HCT116 (cell line): ENCODE measurements around the gene MICAL3. TPM values are rescaled to one million over a fixed set of nuclear protein-coding genes. Genes with fewer than 3 reads are reported as not detected.
"Not testable (repeated sequence)": the region's sequence is repeated elsewhere in the genome, so short reads cannot be mapped to it uniquely, and the experiment has no call there.

Experiments used
- ATAC-seq: fragments of 200-7000 bp; cut with Tn5 transposase; 2 replicates; pipeline ENCODE4 v1.9.1; 2020; ENCODE audit warnings: mild to moderate bottlenecking, moderate library complexity
- BruUV-seq: library from RNA; stranded (reverse); fragments of 400-500 nt; replicated peaks from 2 replicates; lab custom pipeline; 2021; lab: Mats Ljungman, UMichigan
- CTCF ChIA-PET: fragments of 300-600 bp; sonication (Branson Sonifier 250); formaldehyde crosslinking; loops from one replicate; lab custom pipeline; 2021; ENCODE audit warnings: antibody characterized with exemption; lab: Charles Lee
- POLR2A ChIA-PET: fragments of 300-600, 350-600 bp; sonication (Branson Sonifier 250); formaldehyde crosslinking; loops from one replicate; lab custom pipeline; 2021; ENCODE audit warnings: antibody characterized with exemption; lab: Charles Lee
- RAD21 ChIA-PET, 2 experiments: fragments of 300-600 bp; sonication (Branson Sonifier 250); formaldehyde crosslinking; loops; one replicate each; lab custom pipeline; 2023; ENCODE audit warnings: low total read pairs in 2 of 2; ENCODE audit not compliant: uncharacterized antibody in 2 of 2, unreplicated experiment in 2 of 2, low non-redundant PET in 1 of 2; lab: Charles Lee
- DNase-seq: peaks from one replicate; pipeline ENCODE4 v3.0.0-alpha.2; 2010; ENCODE audit warnings: low read depth, low spot score
- H2AFZ ChIP-seq: fragments of 200-600 bp; shearing (Covaris generic), sonication (generic); 2 replicates; pipeline ENCODE4 v1.6.1; 2017; ENCODE audit warnings: low read depth, mixed run types, mixed read lengths, antibody characterized with exemption, low read length; ENCODE audit not compliant: poor library complexity, severe bottlenecking
- H3K27ac ChIP-seq: 2 replicates; pipeline ENCODE4 v1.5.1; 2012; ENCODE audit warnings: low read depth, low read length
- H3K27me3 ChIP-seq: fragments of 200-600 bp; sonication (generic); 2 replicates; pipeline ENCODE4 v1.6.1; 2016; ENCODE audit warnings: mixed run types, low read length, mixed read lengths; ENCODE audit not compliant: insufficient read depth
- H3K36me3 ChIP-seq, 2 experiments: fragments of 200-500 bp in 1 of 2; fragments of 200-600 bp in 1 of 2; sonication (Bioruptor generic) in 1 of 2; sonication (generic) in 1 of 2; 2 replicates each; pipeline versions ENCODE4 v1.5.1 to v1.6.1; 2014 to 2016; ENCODE audit warnings: low read length in 2 of 2, inconsistent platforms in 1 of 2, mixed read lengths in 1 of 2, mixed run types in 1 of 2; ENCODE audit not compliant: insufficient read depth in 2 of 2, control insufficient read depth in 1 of 2
- H3K4me1 ChIP-seq, 2 experiments: fragments of 200-600 bp in 1 of 2; sonication (generic) in 1 of 2; 2 replicates each; pipeline versions ENCODE4 v1.5.1 to v1.6.1; 2012 to 2017; ENCODE audit warnings: low read length in 2 of 2, inconsistent platforms in 1 of 2, mild to moderate bottlenecking in 1 of 2, mixed read lengths in 1 of 2, mixed run types in 1 of 2, moderate library complexity in 1 of 2; ENCODE audit not compliant: insufficient read depth in 2 of 2, control insufficient read depth in 1 of 2
- H3K4me2 ChIP-seq: fragments of 200-600 bp; sonication (generic); 2 replicates; pipeline ENCODE4 v1.6.1; 2017; ENCODE audit warnings: mixed run types, low read length, mixed read lengths
- H3K4me3 ChIP-seq, 2 experiments: fragments of 200-600 bp in 1 of 2; sonication (generic) in 1 of 2; replicated peaks in 1 of 2; 2 replicates each; pipeline ENCODE4 v1.5.1; 2011 to 2016; ENCODE audit warnings: low read length in 2 of 2, control low read depth in 1 of 2, low read depth in 1 of 2, mild to moderate bottlenecking in 1 of 2, mixed read lengths in 1 of 2, mixed run types in 1 of 2
- H3K79me2 ChIP-seq: fragments of 200-600 bp; sonication (generic); 2 replicates; pipeline ENCODE4 v1.6.1; 2017; ENCODE audit warnings: mild to moderate bottlenecking, mixed run types, low read length, moderate library complexity, mixed read lengths; ENCODE audit not compliant: insufficient read depth
- H3K9ac ChIP-seq: fragments of 200-600 bp; sonication (generic); 2 replicates; pipeline ENCODE4 v1.6.1; 2016; ENCODE audit warnings: low read length, mixed read lengths
- H3K9me2 ChIP-seq: fragments of 200-600 bp; sonication (generic), shearing (Covaris generic); 2 replicates; pipeline ENCODE4 v1.6.1; 2017; ENCODE audit warnings: mixed run types, mild to moderate bottlenecking, moderate library complexity; ENCODE audit not compliant: insufficient read depth
- H3K9me3 ChIP-seq, 2 experiments: fragments of 200-500 bp in 1 of 2; fragments of 200-600 bp in 1 of 2; sonication (Bioruptor generic) in 1 of 2; sonication (generic) in 1 of 2; 2 replicates each; pipeline ENCODE4 v1.6.1; 2014 to 2017; ENCODE audit warnings: low read length in 2 of 2, mixed read lengths in 2 of 2, inconsistent platforms in 1 of 2, low read depth in 1 of 2, mild to moderate bottlenecking in 1 of 2, mixed run types in 1 of 2, moderate library complexity in 1 of 2; ENCODE audit not compliant: control insufficient read depth in 1 of 2, insufficient read depth in 1 of 2
- H4K20me1 ChIP-seq: fragments of 200-600 bp; sonication (generic), shearing (Covaris generic); 2 replicates; pipeline ENCODE4 v1.6.1; 2017; ENCODE audit warnings: mixed run types, mild to moderate bottlenecking, moderate library complexity; ENCODE audit not compliant: insufficient read depth
- ATF3 ChIP-seq: IDR thresholded peaks from 2 replicates; pipeline ENCODE4 v1.6.1; 2012
- CBX3 ChIP-seq: IDR thresholded peaks from 2 replicates; pipeline ENCODE4 v1.6.1; 2012; ENCODE audit warnings: low read depth
- CEBPB ChIP-seq: IDR thresholded peaks from 2 replicates; pipeline ENCODE4 v1.6.1; 2012; ENCODE audit warnings: low read depth
- CTCF ChIP-seq, 3 experiments: fragments of 200-600 bp in 1 of 3; sonication (generic) in 1 of 3; IDR thresholded peaks in 2 of 3; conservative IDR thresholded peaks in 1 of 3; 2 replicates each; pipeline ENCODE4 v1.5.1; 2012 to 2017; ENCODE audit warnings: low read depth in 2 of 3, low read length in 2 of 3, antibody characterized with exemption in 1 of 3, borderline replicate concordance in 1 of 3, control low read depth in 1 of 3, mild to moderate bottlenecking in 1 of 3, mixed read lengths in 1 of 3, mixed run types in 1 of 3, moderate library complexity in 1 of 3; ENCODE audit not compliant: insufficient read depth in 1 of 3
- EGR1 ChIP-seq: IDR thresholded peaks from 2 replicates; pipeline ENCODE4 v1.6.1; 2012; ENCODE audit warnings: low read depth
- ELF1 ChIP-seq: IDR thresholded peaks from 2 replicates; pipeline ENCODE4 v1.6.1; 2012; ENCODE audit warnings: low read depth, borderline replicate concordance
- FOSL1 ChIP-seq: IDR thresholded peaks from 2 replicates; pipeline ENCODE4 v1.6.1; 2012; ENCODE audit warnings: low read depth
- JUND ChIP-seq: IDR thresholded peaks from 2 replicates; pipeline ENCODE4 v1.6.1; 2012
- MAX ChIP-seq: IDR thresholded peaks from 2 replicates; pipeline ENCODE4 v1.6.1; 2012
- POLR2A ChIP-seq: IDR thresholded peaks from 2 replicates; pipeline ENCODE4 v1.7.0; 2011; ENCODE audit warnings: borderline replicate concordance; ENCODE audit not compliant: insufficient read depth, insufficient read length; ENCODE audit errors: extremely low read depth
- POLR2AphosphoS5 ChIP-seq: IDR thresholded peaks from 2 replicates; pipeline ENCODE4 v1.6.1; 2011; ENCODE audit warnings: mild to moderate bottlenecking, low read depth, low read length, moderate library complexity
- RAD21 ChIP-seq: IDR thresholded peaks from 2 replicates; pipeline ENCODE4 v1.6.1; 2012; ENCODE audit warnings: low read depth, mild to moderate bottlenecking
- SIN3A ChIP-seq: IDR thresholded peaks from 2 replicates; pipeline ENCODE4 v1.6.1; 2012; ENCODE audit warnings: low read depth
- SP1 ChIP-seq: IDR thresholded peaks from 2 replicates; pipeline ENCODE4 v1.6.1; 2012; ENCODE audit warnings: low read depth
- SRF ChIP-seq: IDR thresholded peaks from 2 replicates; pipeline ENCODE4 v1.6.1; 2012; ENCODE audit warnings: low read depth
- TCF7L2 ChIP-seq: IDR thresholded peaks from 2 replicates; pipeline ENCODE4 v1.7.0; 2011; ENCODE audit warnings: borderline replicate concordance, inconsistent platforms; ENCODE audit not compliant: insufficient read depth, insufficient read length; ENCODE audit errors: extremely low read depth
- YY1 ChIP-seq: IDR thresholded peaks from 2 replicates; pipeline ENCODE4 v1.6.1; 2011; ENCODE audit warnings: low read length, low read depth, moderate library complexity, mild to moderate bottlenecking; ENCODE audit not compliant: insufficient replicate concordance; ENCODE audit errors: extremely low read depth
- ZBTB33 ChIP-seq: IDR thresholded peaks from 2 replicates; pipeline ENCODE4 v1.6.1; 2011; ENCODE audit warnings: mild to moderate bottlenecking, low read length, moderate library complexity; ENCODE audit not compliant: insufficient replicate concordance; ENCODE audit errors: extremely low read depth
- ZFX ChIP-seq: fragments of 450-650 bp; IDR thresholded peaks from 2 replicates; pipeline ENCODE4 v1.6.1; 2017
- ZNF274 ChIP-seq: fragments of 200-500 bp; sonication (Bioruptor generic); IDR thresholded peaks from 2 replicates; pipeline ENCODE4 v1.6.1; 2014; ENCODE audit warnings: mild to moderate bottlenecking, low read depth, low read length, inconsistent platforms
- intact Hi-C: fragments of 100-400 bp; cut with micrococcal nuclease; formaldehyde crosslinking; loops from 2 replicates; pipeline ENCODE4 v1.10.0; 2022
- total RNA-seq: library from RNA; stranded (reverse); gene quantifications from one replicate; pipeline ENCODE4 v1.2.1, GENCODE V29; 2021; ENCODE audit not compliant: unreplicated experiment

Gene MICAL3
- total RNA-seq, 1 experiment from 2014 or later = 30.8 TPM

- H3K9ac ChIP-seq = no peak overlapping the region
- H3K27ac ChIP-seq = no peak overlapping the region
- no peak overlapping the region for H2AFZ ChIP-seq
- H3K9me3 ChIP-seq = no peaks in the 10 kb centered on the region
- H3K9me2 ChIP-seq = no peaks in the 10 kb centered on the region
- peaks cover 8 to 32% of the 10 kb centered on the region in 2 experiments for H3K4me1 ChIP-seq
- CTCF ChIA-PET = no interaction called here
- BruUV-seq = TSS peak; percentile 21
- H3K27me3 ChIP-seq = no peaks in the 10 kb centered on the region
- no peak for TF ChIP-seq RAD21
- TF ChIP-seq TCF7L2 = no peak
- TF ChIP-seq SIN3A = no peak
- no peak for TF ChIP-seq CTCF (IDR thresholded peaks at IDR 0.05 in 2 of 3, conservative IDR thresholded peaks at IDR 0.05 in 1 of 3; ENCODE audit: borderline replicate concordance in 1 of 3, insufficient read depth in 1 of 3, low read depth in 2 of 3, low read length in 2 of 3)
- TF ChIP-seq POLR2A = no peak
- no peak for TF ChIP-seq ATF3
- TF ChIP-seq SP1 = no peak
- no peak for TF ChIP-seq ZNF274
- TF ChIP-seq YY1 = no peak
- TF ChIP-seq SRF = no peak
- no peak for TF ChIP-seq FOSL1
- no peak for TF ChIP-seq CBX3
- TF ChIP-seq ZFX = no peak
- TF ChIP-seq ZBTB33 = no peak
- TF ChIP-seq CEBPB = no peak
- no peak for TF ChIP-seq POLR2AphosphoS5
- TF ChIP-seq JUND = no peak
- no peak for TF ChIP-seq EGR1
- TF ChIP-seq ELF1 = no peak
- no peak for TF ChIP-seq MAX
- no peak for ATAC-seq
- H3K4me3 ChIP-seq = no peak overlapping the region
- H4K20me1 ChIP-seq = no peaks in the 10 kb centered on the region
- RAD21 ChIA-PET = no interaction called here
- no peak for DNase-seq
- H3K4me2 ChIP-seq = peak overlapping the region; percentile 37; the same call in 1 of the 2 replicates
- no peaks in the 10 kb centered on the region for H3K36me3 ChIP-seq
- H3K79me2 ChIP-seq = no peaks in the 10 kb centered on the region
- intact Hi-C loops = no loop called here
- POLR2A ChIA-PET = no interaction called here
Observed at GRCh38 chr22:18021431-18021830, 2.9 kb downstream of the MICAL3 start.

- H3K9me2 ChIP-seq, intact Hi-C loops, H3K9ac ChIP-seq, H3K4me3 ChIP-seq, RAD21 ChIA-PET, CTCF ChIA-PET, H3K27me3 ChIP-seq, ATAC-seq, BruUV-seq, H3K27ac ChIP-seq, DNase-seq, POLR2A ChIA-PET, H3K79me2 ChIP-seq, H2AFZ ChIP-seq, H3K36me3 ChIP-seq, H3K9me3 ChIP-seq, H4K20me1 ChIP-seq: not testable (repeated sequence)
- Histone ChIP-seq H3K4me2 (peak overlapping the region; percentile 37), H3K4me1 (peaks cover 8 to 32% of the 10 kb centered on the region in 2 experiments)
Observed at GRCh38 chr22:18020743-18021142, 3.6 kb downstream of the MICAL3 start.
